Ascending aorta (tissue), 2 donors: ENCODE results near the gene KLHL14. TPM values are rescaled to one million over a fixed set of nuclear protein-coding genes. Genes with fewer than 3 reads are reported as not detected.

Source experiments
- DNase-seq, 2 donors: peaks; one replicate each; pipeline ENCODE4 v3.0.0-alpha.2; 2019; ENCODE audit warnings: low spot score in 2 of 2
- H3K27ac ChIP-seq, 2 donors: fragments of 200-600 bp; sonication (generic); one replicate each; pipeline ENCODE4 v1.5.1; 2016 to 2017; ENCODE audit warnings: mild to moderate bottlenecking in 1 of 2
- H3K27me3 ChIP-seq: fragments of 200-600 bp; sonication (generic); one replicate; pipeline ENCODE4 v1.5.1; 2017
- H3K36me3 ChIP-seq, 2 donors: fragments of 200-600 bp; sonication (generic); one replicate each; pipeline ENCODE4 v1.5.1; 2016
- H3K4me1 ChIP-seq, 2 donors: fragments of 200-600 bp; sonication (generic); one replicate each; pipeline ENCODE4 v1.5.1; 2016 to 2017; ENCODE audit warnings: mild to moderate bottlenecking in 1 of 2
- H3K4me3 ChIP-seq, 2 donors: fragments of 200-600 bp; sonication (generic); one replicate each; pipeline ENCODE4 v1.5.1; 2016 to 2017; ENCODE audit warnings: mild to moderate bottlenecking in 1 of 2
- H3K9me3 ChIP-seq, 2 donors: fragments of 200-600 bp; sonication (generic); one replicate each; pipeline ENCODE4 v1.5.1; 2016
- CTCF ChIP-seq, 3 experiments: fragments of 200-600 bp in 2 of 3; fragments of 450-650 bp in 1 of 3; sonication (generic) in 2 of 3; IDR thresholded peaks; one replicate each; pipeline ENCODE4 v1.5.1; 2016 to 2019; ENCODE audit warnings: antibody characterized with exemption in 3 of 3, mild to moderate bottlenecking in 1 of 3, moderate library complexity in 1 of 3
- intact Hi-C: fragments of 100-400 bp; cut with DNase I; formaldehyde crosslinking; loops from one replicate; pipeline ENCODE4 v1.15.1; 2023
- total RNA-seq: library from RNA; depleted of rRNA; stranded (reverse); fragments of >200 nt; gene quantifications from one replicate; pipeline ENCODE4 v1.1.0, GENCODE V29; 2016

KLHL14 gene
- not detected for total RNA-seq

GRCh38 chr18:32772581-32773381, at the start of gene KLHL14:
Gene KLHL14 (minus strand): TSS chr18:32773023. CDS start chr18:32770591, 2,432 bp downstream.
- DNase-seq: no peak
- no peak for TF ChIP-seq CTCF (IDR thresholded peaks at IDR 0.05)
- Histone ChIP-seq H3K27ac (no peak within 1 kb of the TSS), H3K36me3 (no peaks in the 10 kb centered on the region), H3K4me1 (peaks cover 0 to 14% of the 10 kb centered on the region in 2 donors), H3K27me3 (peaks cover 15% of the 10 kb centered on the region), H3K9me3 (no peaks in the 10 kb centered on the region), H3K4me3 (peak within 1 kb of the TSS; percentile 52 to 58)
- intact Hi-C loops: no loop called here

- H3K36me3 ChIP-seq: no peaks in the 10 kb centered on the region
- H3K4me1 ChIP-seq: no peaks in the 10 kb centered on the region
- no peak for TF ChIP-seq CTCF (IDR thresholded peaks at IDR 0.05)
- no peak for DNase-seq
- no peaks in the 10 kb centered on the region for H3K9me3 ChIP-seq
- H3K27ac ChIP-seq: no peak overlapping the region
- intact Hi-C loops: no loop called here
- no peaks in the 10 kb centered on the region for H3K27me3 ChIP-seq
- no peak overlapping the region for H3K4me3 ChIP-seq
Observed at GRCh38 chr18:32822197-32822596, 49.4 kb upstream of the KLHL14 start.

GRCh38 chr18:32815881-32816280, 43.1 kb upstream of the KLHL14 start:
- H3K27me3 ChIP-seq: no peaks in the 10 kb centered on the region
- no peak overlapping the region for H3K27ac ChIP-seq
- H3K4me1 ChIP-seq: no peaks in the 10 kb centered on the region
- no peaks in the 10 kb centered on the region for H3K36me3 ChIP-seq
- intact Hi-C loops: no loop called here
- DNase-seq: no peak
- no peak for TF ChIP-seq CTCF (IDR thresholded peaks at IDR 0.05)
- H3K9me3 ChIP-seq: no peaks in the 10 kb centered on the region
- H3K4me3 ChIP-seq: no peak overlapping the region

- H3K27ac ChIP-seq: no peak overlapping the region
- no peak for TF ChIP-seq CTCF (IDR thresholded peaks at IDR 0.05)
- no peaks in the 10 kb centered on the region for H3K27me3 ChIP-seq
- no peak overlapping the region for H3K4me3 ChIP-seq
- no peaks in the 10 kb centered on the region for H3K36me3 ChIP-seq
- intact Hi-C loops: no loop called here
- H3K9me3 ChIP-seq: no peaks in the 10 kb centered on the region
- H3K4me1 ChIP-seq: no peaks in the 10 kb centered on the region
- DNase-seq: no peak
Observed at GRCh38 chr18:32812342-32812741, 39.5 kb upstream of the KLHL14 start.

GRCh38 chr18:32810314-32810713, 37.5 kb upstream of the KLHL14 start:
- Histone ChIP-seq H3K36me3 (no peaks in the 10 kb centered on the region), H3K27me3 (no peaks in the 10 kb centered on the region), H3K9me3 (no peaks in the 10 kb centered on the region), H3K4me1 (no peaks in the 10 kb centered on the region), H3K4me3 (no peak overlapping the region), H3K27ac (no peak overlapping the region)
- no peak for TF ChIP-seq CTCF (IDR thresholded peaks at IDR 0.05)
- no peak for DNase-seq
- intact Hi-C loops: no loop called here
